Measurements from ENCODE around the gene SMU1.

The SMU1 gene

GRCh38 chr9:33117796-33118195, 41.3 kb upstream of the SMU1 start:
- H3K27ac ChIP-seq, result no peak overlapping the region
- no peak for TF ChIP-seq ZFX (IDR thresholded peaks at IDR 0.05; ENCODE audit: borderline replicate concordance)
- TF ChIP-seq, protein P1, sequence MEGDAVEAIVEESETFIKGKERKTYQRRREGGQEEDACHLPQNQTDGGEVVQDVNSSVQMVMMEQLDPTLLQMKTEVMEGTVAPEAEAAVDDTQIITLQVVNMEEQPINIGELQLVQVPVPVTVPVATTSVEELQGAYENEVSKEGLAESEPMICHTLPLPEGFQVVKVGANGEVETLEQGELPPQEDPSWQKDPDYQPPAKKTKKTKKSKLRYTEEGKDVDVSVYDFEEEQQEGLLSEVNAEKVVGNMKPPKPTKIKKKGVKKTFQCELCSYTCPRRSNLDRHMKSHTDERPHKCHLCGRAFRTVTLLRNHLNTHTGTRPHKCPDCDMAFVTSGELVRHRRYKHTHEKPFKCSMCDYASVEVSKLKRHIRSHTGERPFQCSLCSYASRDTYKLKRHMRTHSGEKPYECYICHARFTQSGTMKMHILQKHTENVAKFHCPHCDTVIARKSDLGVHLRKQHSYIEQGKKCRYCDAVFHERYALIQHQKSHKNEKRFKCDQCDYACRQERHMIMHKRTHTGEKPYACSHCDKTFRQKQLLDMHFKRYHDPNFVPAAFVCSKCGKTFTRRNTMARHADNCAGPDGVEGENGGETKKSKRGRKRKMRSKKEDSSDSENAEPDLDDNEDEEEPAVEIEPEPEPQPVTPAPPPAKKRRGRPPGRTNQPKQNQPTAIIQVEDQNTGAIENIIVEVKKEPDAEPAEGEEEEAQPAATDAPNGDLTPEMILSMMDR (IDR thresholded peaks at IDR 0.05), result no peak

GRCh38 chr9:33117306-33117705, 40.8 kb upstream of the SMU1 start:
- no peak for TF ChIP-seq ZFX (IDR thresholded peaks at IDR 0.05; ENCODE audit: borderline replicate concordance)
- TF ChIP-seq, protein P1 (IDR thresholded peaks at IDR 0.05), result no peak
- H3K27ac ChIP-seq, result no peak overlapping the region

DNA sequence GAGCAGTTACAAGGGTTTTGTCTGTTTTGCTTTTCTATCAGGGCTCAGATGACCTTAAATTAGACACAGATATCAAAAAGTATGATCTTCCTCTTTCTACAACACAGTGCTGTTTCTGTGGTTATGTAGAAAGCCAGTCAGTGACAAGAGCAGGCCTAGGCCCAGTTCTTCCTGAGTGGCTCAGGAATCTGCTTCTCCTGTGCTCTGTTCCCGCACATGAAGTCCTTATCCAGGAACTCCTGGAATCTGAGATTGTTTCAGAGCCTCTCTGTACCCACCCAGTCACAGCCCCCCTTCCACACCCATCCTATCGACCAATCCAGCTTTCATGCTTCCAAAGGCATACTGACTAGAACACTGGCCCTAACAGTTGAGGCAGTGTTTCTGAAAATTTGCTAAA, 40.4 kb upstream of the SMU1 start:
- H3K27ac ChIP-seq, result no peak overlapping the region
- TF ChIP-seq, protein P1 (IDR thresholded peaks at IDR 0.05), result no peak
- TF ChIP-seq ZFX (IDR thresholded peaks at IDR 0.05; ENCODE audit: borderline replicate concordance), result no peak

DNA sequence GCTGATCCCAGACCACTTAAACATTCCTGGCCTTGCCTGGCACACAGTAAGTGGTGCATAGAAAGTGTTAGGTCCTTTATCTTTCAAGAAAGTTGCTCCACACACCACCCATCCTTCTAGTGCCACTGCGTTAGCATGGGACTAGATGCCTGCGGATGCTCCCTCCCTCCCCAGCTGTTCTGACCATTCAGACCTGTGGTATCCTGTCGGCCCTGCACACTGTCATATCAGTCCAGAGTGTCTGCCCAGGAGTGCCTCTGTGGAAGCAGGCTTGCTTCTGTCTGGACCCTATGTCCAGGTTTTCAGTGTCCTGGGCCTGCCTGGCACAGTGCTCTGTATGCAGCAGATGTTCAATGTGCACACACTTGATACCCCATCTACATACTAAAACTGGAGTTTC, 38.3 kb upstream of the SMU1 start:
- no peak for TF ChIP-seq ZFX (IDR thresholded peaks at IDR 0.05; ENCODE audit: borderline replicate concordance)
- TF ChIP-seq, protein P1 (IDR thresholded peaks at IDR 0.05), result no peak
- no peak overlapping the region for H3K27ac ChIP-seq

- no peak overlapping the region for H3K27ac ChIP-seq
- TF ChIP-seq ZFX (IDR thresholded peaks at IDR 0.05; ENCODE audit: borderline replicate concordance), result no peak
- TF ChIP-seq, protein P1 (IDR thresholded peaks at IDR 0.05), result no peak
Measured at GRCh38 chr9:33113799-33114547, 37.5 kb upstream of the SMU1 start.

GRCh38 chr9:33112094-33112493, 35.6 kb upstream of the SMU1 start:
- no peak overlapping the region for H3K27ac ChIP-seq
- TF ChIP-seq, protein P1 (IDR thresholded peaks at IDR 0.05), result no peak
- no peak for TF ChIP-seq ZFX (IDR thresholded peaks at IDR 0.05; ENCODE audit: borderline replicate concordance)

DNA sequence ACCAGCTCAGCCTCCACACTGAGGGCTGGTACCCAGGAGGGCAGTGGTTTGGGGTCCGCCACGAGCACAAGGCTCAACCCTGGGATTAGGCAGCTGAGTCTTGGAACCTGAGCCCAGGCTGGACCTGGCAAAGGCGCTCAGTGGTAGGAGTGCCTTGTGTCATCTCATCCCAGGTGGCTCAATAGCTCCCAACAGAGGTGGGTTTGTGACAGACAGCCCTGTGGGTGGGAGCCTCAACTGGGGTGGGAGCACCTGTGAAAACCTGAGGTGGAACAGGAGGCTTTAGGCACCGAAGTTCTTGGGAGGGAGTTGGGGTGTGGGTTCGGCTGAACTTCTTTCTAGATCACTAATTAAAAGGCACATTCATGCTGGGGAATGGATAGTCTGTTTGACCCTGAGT, 35.2 kb upstream of the SMU1 start:
- TF ChIP-seq, protein P1 (IDR thresholded peaks at IDR 0.05), result no peak
- TF ChIP-seq ZFX (IDR thresholded peaks at IDR 0.05; ENCODE audit: borderline replicate concordance), result no peak
- no peak overlapping the region for H3K27ac ChIP-seq

Data from 22Rv1 (cell line).